ENCODE data around the gene PDSS2. TPM values are rescaled to one million over a fixed set of nuclear protein-coding genes. Genes with fewer than 3 reads are reported as not detected.

Gene PDSS2
- total RNA-seq, 1 experiment from 2014 or later: 17.8 TPM

GRCh38 chr6:107333491-107333890, 125.9 kb downstream of the PDSS2 start:
- H3K9me2 ChIP-seq (ENCODE audit: insufficient read depth): no peaks in the 10 kb centered on the region
- ChIA-PET CTCF (no interaction called here), POLR2A (ENCODE audit: unreplicated experiment) (no interaction called here)

DNA sequence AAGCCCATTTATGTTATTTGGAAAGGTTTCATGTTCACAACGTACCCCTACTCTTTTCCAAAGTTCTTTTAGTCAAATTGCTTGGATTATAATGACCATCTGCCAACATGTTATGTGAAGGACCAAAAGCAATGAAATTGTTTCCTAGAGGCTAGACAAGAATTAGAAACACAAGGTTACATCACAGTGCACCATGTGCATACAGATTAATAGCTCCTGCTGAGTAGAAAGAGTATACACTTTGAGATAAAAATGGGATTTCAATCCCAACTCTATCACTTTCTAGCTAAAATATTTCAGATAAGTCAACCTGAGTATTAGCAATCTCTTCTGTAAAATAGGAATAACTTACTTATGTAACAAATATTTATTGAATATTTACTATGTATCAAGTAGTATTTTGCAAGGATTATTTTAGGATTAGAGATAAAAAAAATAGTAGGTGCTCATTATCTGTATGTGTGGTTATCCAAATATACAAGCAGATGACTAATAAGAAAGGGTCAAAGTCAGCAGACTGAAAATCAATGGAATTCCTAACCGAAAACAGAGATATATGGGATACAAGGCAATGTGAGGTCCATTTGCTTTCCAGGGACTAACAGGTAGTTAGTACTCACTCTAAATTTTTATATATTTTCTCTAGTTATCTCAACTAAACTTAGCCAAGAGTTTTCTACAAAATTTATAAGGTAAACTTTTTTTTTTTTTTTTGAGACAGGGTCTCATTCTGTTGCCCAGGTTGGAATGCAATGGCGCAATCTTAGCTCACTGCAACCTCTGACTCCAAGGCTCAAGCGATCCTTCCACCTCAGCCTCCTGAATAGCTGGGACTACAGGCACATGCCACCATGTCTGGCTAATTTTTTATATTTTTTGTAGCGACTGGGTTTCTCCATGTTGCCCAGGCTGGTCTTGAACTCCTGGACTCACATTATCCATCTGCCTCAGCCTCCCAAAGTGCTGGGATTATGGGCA, 127.7 kb downstream of the PDSS2 start:
- POLR2A ChIA-PET (ENCODE audit: unreplicated experiment): no interaction called here
- TF ChIP-seq CTCF (conservative IDR thresholded peaks at IDR 0.05): no peak
- TF ChIP-seq EZH2 (IDR thresholded peaks at IDR 0.05; ENCODE audit: low read depth): no peak
- no peak overlapping the region for H2AFZ ChIP-seq

More at GRCh38 chr6:107333491-107333890, 125.9 kb downstream of the PDSS2 start:
- intact Hi-C loops (cut with micrococcal nuclease; ENCODE audit: unreplicated experiment): no loop called here
- no peaks in the 10 kb centered on the region for H3K79me2 ChIP-seq (ENCODE audit: low read depth)
- TF ChIP-seq EZH2 (IDR thresholded peaks at IDR 0.05; ENCODE audit: low read depth) (no peak), CTCF (conservative IDR thresholded peaks at IDR 0.05) (no peak)
- no peak overlapping the region for H2AFZ ChIP-seq
- no peaks in the 10 kb centered on the region for H3F3A ChIP-seq (ENCODE audit: insufficient read depth, low read depth)
- no TSS peak for BruUV-seq (replicated peaks)
- no peaks in the 10 kb centered on the region for H3K9me3 ChIP-seq (ENCODE audit: insufficient read depth, low read depth)
- H3K4me3 ChIP-seq: no peak overlapping the region
- H4K20me1 ChIP-seq (ENCODE audit: insufficient read depth): no peaks in the 10 kb centered on the region
- H3K36me3 ChIP-seq (ENCODE audit: low read depth): no peaks in the 10 kb centered on the region
- no peak overlapping the region for H3K4me2 ChIP-seq
- no peak overlapping the region for H3K27ac ChIP-seq
- H3K27me3 ChIP-seq (ENCODE audit: insufficient read depth, low read depth): no peaks in the 10 kb centered on the region
- no peak for DNase-seq
- no peaks in the 10 kb centered on the region for H3K4me1 ChIP-seq (replicated peaks; ENCODE audit: insufficient read depth)

DNA sequence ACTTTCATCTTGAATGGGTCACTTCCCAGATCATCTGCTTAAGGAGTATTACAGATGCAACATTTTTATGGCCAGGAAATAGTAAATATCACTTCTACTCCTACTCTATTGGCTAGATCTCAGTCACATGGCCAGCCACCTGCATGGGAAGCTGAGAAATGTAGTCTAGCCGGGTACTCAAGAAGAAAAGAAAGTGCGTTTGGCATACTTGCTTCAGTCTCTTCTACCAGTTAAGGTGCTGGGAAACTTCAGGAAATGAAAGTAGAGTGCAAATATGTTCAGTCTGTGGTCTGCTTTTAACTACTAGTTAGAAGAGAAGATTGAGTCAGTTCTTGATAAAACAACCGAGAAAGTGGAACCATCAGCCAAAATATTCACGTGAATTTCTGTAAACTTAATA, 129.2 kb downstream of the PDSS2 start:
- no peak overlapping the region for H3K4me2 ChIP-seq
- POLR2A ChIA-PET (ENCODE audit: unreplicated experiment): interaction anchor here (0.6 kb wide), 1 partner anchor 12 kb away, joined by 4 read pairs; no protein-coding TSS in a partner anchor
- H3K79me2 ChIP-seq (ENCODE audit: low read depth): no peaks in the 10 kb centered on the region
- H3K9me3 ChIP-seq (ENCODE audit: insufficient read depth, low read depth): no peaks in the 10 kb centered on the region
- no peak overlapping the region for H3K27ac ChIP-seq
- H3K36me3 ChIP-seq (ENCODE audit: low read depth): no peaks in the 10 kb centered on the region
- H4K20me1 ChIP-seq (ENCODE audit: insufficient read depth): no peaks in the 10 kb centered on the region
- no peaks in the 10 kb centered on the region for H3K4me1 ChIP-seq (replicated peaks; ENCODE audit: insufficient read depth)
- CTCF ChIA-PET: no interaction called here
- no TSS peak for BruUV-seq (replicated peaks)
- H2AFZ ChIP-seq: no peak overlapping the region
- peak in 1 of 2 experiments; percentile 36 for DNase-seq
- no peak overlapping the region for H3K4me3 ChIP-seq
- H3K9me2 ChIP-seq (ENCODE audit: insufficient read depth): no peaks in the 10 kb centered on the region
- H3K27me3 ChIP-seq (ENCODE audit: insufficient read depth, low read depth): no peaks in the 10 kb centered on the region
- intact Hi-C loops (cut with micrococcal nuclease; ENCODE audit: unreplicated experiment): no loop called here
- H3F3A ChIP-seq (ENCODE audit: insufficient read depth, low read depth): no peaks in the 10 kb centered on the region
- TF ChIP-seq CTCF (conservative IDR thresholded peaks at IDR 0.05) (no peak), EZH2 (IDR thresholded peaks at IDR 0.05; ENCODE audit: low read depth) (no peak)

More for the DNA sequence above, 127.7 kb downstream of the PDSS2 start:
- H3K27ac ChIP-seq: no peak overlapping the region
- DNase-seq: no peak
- H3K9me2 ChIP-seq (ENCODE audit: insufficient read depth): no peaks in the 10 kb centered on the region
- H3K36me3 ChIP-seq (ENCODE audit: low read depth): no peaks in the 10 kb centered on the region
- no peaks in the 10 kb centered on the region for H3K79me2 ChIP-seq (ENCODE audit: low read depth)
- no peaks in the 10 kb centered on the region for H3K9me3 ChIP-seq (ENCODE audit: insufficient read depth, low read depth)
- CTCF ChIA-PET: interaction anchor here (0.6 to 0.7 kb wide), 2 partner anchors 132 to 1786 kb away, joined by 3 to 5 read pairs; no protein-coding TSS in a partner anchor
- H3K4me2 ChIP-seq: no peak overlapping the region
- no peaks in the 10 kb centered on the region for H3F3A ChIP-seq (ENCODE audit: insufficient read depth, low read depth)
- no TSS peak for BruUV-seq (replicated peaks)
- no peaks in the 10 kb centered on the region for H4K20me1 ChIP-seq (ENCODE audit: insufficient read depth)
- no peaks in the 10 kb centered on the region for H3K4me1 ChIP-seq (replicated peaks; ENCODE audit: insufficient read depth)
- H3K27me3 ChIP-seq (ENCODE audit: insufficient read depth, low read depth): no peaks in the 10 kb centered on the region
- intact Hi-C loops (cut with micrococcal nuclease; ENCODE audit: unreplicated experiment): no loop called here
- H3K4me3 ChIP-seq: no peak overlapping the region
